Thyroid gland (tissue), 4 donors: ENCODE measurements around the gene SESN1. TPM values are rescaled to one million over a fixed set of nuclear protein-coding genes. Genes with fewer than 3 reads are reported as not detected.

ENCODE experiments used
- DNase-seq, 2 donors: peaks; one replicate each; pipeline ENCODE4 v3.0.0-alpha.2; 2019
- H3K27ac ChIP-seq, 3 donors: fragments of 200-600 bp; sonication (generic); 1 replicate in 2 of 3; 2 replicates in 1 of 3; pipeline ENCODE4 v1.5.1; 2016 to 2019; ENCODE audit warnings: mild to moderate bottlenecking in 1 of 3, moderate library complexity in 1 of 3
- H3K27me3 ChIP-seq: fragments of 200-600 bp; sonication (generic); one replicate; pipeline ENCODE4 v1.5.1; 2019
- H3K36me3 ChIP-seq, 2 donors: fragments of 200-600 bp; sonication (generic); one replicate each; pipeline ENCODE4 v1.5.1; 2016 to 2019
- H3K4me1 ChIP-seq, 2 donors: fragments of 200-600 bp; sonication (generic); one replicate each; pipeline ENCODE4 v1.5.1; 2017 to 2019
- H3K4me3 ChIP-seq, 3 donors: fragments of 200-600 bp; sonication (generic); replicated peaks in 1 of 3; 1 replicate in 2 of 3; 2 replicates in 1 of 3; pipeline ENCODE4 v1.5.1; 2016; ENCODE audit warnings: mild to moderate bottlenecking in 1 of 3
- H3K9me3 ChIP-seq: fragments of 200-600 bp; sonication (generic); one replicate; pipeline ENCODE4 v1.5.1; 2017
- POLR2A ChIP-seq, 2 donors: fragments of 450-650 bp; IDR thresholded peaks; one replicate each; pipeline ENCODE4 v1.6.1; 2017; ENCODE audit warnings: antibody characterized with exemption in 2 of 2, mild to moderate bottlenecking in 2 of 2, moderate library complexity in 1 of 2
- WGBS, 2 donors: methylation state at CpG; one replicate each; pipeline ENCODE4 v1.1.5; 2017; 5-methylcytosine and 5-hydroxymethylcytosine counted together
- intact Hi-C: fragments of 100-400 bp; cut with DNase I; formaldehyde crosslinking; loops from one replicate; pipeline ENCODE4 v1.15.1; 2023
- total RNA-seq, 4 donors: library from RNA; depleted of rRNA; stranded (reverse); fragments of >200 nt; gene quantifications; one replicate each; pipeline ENCODE4 v1.2.3, GENCODE V29; 2016
- TF ChIP-seq, protein P1 (sequence below), 6 experiments: fragments of 200-600 bp in 3 of 6; fragments of 450-650 bp in 3 of 6; sonication (generic) in 3 of 6; IDR thresholded peaks; one replicate each; pipeline ENCODE4 v1.5.1; 2016 to 2019; ENCODE audit warnings: antibody characterized with exemption in 6 of 6, mild to moderate bottlenecking in 2 of 6, inconsistent platforms in 1 of 6, moderate library complexity in 1 of 6

Gene SESN1
- total RNA-seq, 4 donors from 2014 or later, result 43.8 to 68.1 (median 58.1) TPM

DNA sequence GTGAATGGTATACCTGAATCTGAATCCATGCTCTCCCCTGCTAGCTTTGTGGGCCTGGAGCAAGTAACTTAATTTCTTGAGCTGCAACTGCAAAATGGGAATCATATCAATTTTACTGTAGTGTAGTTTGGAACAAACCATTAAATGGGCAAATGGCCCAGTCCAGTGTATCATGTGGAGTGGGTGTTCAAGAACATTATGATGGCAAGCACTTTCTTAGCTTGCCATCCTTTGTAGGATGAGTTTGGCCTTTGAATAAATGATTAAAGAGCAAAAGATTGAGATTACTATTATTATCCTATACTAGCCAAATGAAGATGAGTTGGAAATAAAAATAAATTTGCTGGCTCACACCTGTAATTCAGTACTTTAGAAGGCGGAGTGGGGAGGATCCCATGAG is 120.4 kb downstream of the SESN1 start:
- 97% methylated on average over 1 of the region's 1 CpG for WGBS, 2 donors
- Histone ChIP-seq H3K4me1 (no peaks in the 10 kb centered on the region), H3K27ac (no peak overlapping the region), H3K9me3 (no peaks in the 10 kb centered on the region), H3K36me3 (no peaks in the 10 kb centered on the region), H3K4me3 (no peak overlapping the region), H3K27me3 (no peaks in the 10 kb centered on the region)
- no peak for DNase-seq
- TF ChIP-seq, protein P1, sequence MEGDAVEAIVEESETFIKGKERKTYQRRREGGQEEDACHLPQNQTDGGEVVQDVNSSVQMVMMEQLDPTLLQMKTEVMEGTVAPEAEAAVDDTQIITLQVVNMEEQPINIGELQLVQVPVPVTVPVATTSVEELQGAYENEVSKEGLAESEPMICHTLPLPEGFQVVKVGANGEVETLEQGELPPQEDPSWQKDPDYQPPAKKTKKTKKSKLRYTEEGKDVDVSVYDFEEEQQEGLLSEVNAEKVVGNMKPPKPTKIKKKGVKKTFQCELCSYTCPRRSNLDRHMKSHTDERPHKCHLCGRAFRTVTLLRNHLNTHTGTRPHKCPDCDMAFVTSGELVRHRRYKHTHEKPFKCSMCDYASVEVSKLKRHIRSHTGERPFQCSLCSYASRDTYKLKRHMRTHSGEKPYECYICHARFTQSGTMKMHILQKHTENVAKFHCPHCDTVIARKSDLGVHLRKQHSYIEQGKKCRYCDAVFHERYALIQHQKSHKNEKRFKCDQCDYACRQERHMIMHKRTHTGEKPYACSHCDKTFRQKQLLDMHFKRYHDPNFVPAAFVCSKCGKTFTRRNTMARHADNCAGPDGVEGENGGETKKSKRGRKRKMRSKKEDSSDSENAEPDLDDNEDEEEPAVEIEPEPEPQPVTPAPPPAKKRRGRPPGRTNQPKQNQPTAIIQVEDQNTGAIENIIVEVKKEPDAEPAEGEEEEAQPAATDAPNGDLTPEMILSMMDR (IDR thresholded peaks at IDR 0.05), result no peak
- no peak for TF ChIP-seq POLR2A (IDR thresholded peaks at IDR 0.05)
- intact Hi-C loops, result no loop called here

DNA sequence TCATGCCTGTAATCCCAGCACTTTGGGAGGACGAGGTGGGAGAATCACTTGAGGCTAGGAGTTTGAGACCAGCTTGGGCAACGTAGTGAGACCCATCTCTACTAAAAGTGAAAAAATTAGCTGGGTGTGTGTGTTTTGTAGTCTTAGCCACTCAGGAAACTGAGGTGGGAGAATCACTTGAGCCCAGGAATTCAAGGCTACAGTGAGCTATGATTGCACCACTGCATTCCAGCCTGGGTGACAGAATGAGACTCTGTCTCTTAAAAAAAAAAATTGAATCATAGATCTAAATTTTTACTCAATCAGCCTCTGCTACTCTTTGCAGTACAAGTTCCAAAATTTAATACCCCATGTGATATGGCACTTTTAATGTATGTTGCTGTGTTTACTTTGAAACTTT is 124.9 kb downstream of the SESN1 start:
- H3K4me3 ChIP-seq, result no peak overlapping the region
- peak in 1 of 2 donors; percentile 20 for DNase-seq
- no peaks in the 10 kb centered on the region for H3K27me3 ChIP-seq
- H3K4me1 ChIP-seq, result no peaks in the 10 kb centered on the region
- 53 to 58% methylated on average over 2 of the region's 2 CpGs for WGBS, 2 donors
- peak overlapping the region in 1 of 3 donors; percentile 12 for H3K27ac ChIP-seq
- intact Hi-C loops, result no loop called here
- TF ChIP-seq, protein P1 (IDR thresholded peaks at IDR 0.05), result no peak
- no peak for TF ChIP-seq POLR2A (IDR thresholded peaks at IDR 0.05)
- no peaks in the 10 kb centered on the region for H3K36me3 ChIP-seq
- no peaks in the 10 kb centered on the region for H3K9me3 ChIP-seq

DNA sequence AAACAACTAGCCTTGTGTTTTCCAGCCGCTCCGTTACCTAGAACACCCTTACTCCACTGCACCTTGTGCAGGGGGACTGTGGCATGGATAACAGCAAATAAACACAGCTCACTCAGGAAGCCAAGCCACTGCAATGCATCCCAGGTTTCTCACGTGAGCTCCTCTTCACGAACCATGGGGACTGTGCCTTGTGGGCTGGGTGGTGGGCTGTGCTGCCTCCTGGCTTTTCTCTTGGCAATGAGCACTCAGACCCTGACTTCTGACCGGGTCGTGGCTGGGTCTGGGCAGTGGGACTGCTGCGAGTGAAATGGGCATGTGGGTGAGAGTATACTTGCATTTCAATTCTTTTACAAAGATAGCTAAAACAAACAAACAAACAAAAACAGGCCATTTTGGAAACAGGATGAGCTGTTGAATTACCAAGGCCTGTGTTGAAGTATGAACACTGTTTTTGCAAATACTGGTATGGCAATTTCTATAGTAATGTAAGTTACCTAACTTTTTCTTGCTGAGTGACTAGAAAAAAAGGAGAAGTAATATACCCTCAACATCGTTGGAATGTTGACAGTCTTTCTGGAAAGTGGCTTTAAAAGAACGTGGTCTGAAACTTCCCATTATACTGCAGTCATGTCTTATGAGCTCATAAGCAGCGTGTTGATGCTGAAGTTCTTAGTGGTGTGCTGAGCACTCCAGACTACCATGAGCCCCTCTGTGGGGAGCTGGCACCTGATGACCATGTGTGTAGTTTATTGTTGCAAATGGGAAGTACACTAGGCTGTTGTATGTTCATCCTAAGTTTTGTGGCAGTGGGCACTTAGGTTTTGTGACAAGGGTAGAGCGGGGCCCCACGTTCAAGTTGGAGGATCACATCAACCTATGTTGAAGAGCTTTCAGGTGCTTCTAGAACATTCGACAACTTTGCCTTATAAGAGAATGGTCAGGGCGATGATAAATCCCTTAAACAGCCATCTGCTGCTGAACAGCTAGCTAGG is 126.0 kb downstream of the SESN1 start:
- TF ChIP-seq POLR2A (IDR thresholded peaks at IDR 0.05), result no peak
- TF ChIP-seq, protein P1 (IDR thresholded peaks at IDR 0.05), result no peak
- no peaks in the 10 kb centered on the region for H3K27me3 ChIP-seq
- H3K9me3 ChIP-seq, result no peaks in the 10 kb centered on the region
- no peaks in the 10 kb centered on the region for H3K36me3 ChIP-seq
- no peak overlapping the region for H3K4me3 ChIP-seq
- no peak for DNase-seq
- intact Hi-C loops, result no loop called here
- no peak overlapping the region for H3K27ac ChIP-seq
- WGBS, 2 donors, result 84 to 87% methylated on average over 14 of the region's 14 CpGs
- no peaks in the 10 kb centered on the region for H3K4me1 ChIP-seq

DNA sequence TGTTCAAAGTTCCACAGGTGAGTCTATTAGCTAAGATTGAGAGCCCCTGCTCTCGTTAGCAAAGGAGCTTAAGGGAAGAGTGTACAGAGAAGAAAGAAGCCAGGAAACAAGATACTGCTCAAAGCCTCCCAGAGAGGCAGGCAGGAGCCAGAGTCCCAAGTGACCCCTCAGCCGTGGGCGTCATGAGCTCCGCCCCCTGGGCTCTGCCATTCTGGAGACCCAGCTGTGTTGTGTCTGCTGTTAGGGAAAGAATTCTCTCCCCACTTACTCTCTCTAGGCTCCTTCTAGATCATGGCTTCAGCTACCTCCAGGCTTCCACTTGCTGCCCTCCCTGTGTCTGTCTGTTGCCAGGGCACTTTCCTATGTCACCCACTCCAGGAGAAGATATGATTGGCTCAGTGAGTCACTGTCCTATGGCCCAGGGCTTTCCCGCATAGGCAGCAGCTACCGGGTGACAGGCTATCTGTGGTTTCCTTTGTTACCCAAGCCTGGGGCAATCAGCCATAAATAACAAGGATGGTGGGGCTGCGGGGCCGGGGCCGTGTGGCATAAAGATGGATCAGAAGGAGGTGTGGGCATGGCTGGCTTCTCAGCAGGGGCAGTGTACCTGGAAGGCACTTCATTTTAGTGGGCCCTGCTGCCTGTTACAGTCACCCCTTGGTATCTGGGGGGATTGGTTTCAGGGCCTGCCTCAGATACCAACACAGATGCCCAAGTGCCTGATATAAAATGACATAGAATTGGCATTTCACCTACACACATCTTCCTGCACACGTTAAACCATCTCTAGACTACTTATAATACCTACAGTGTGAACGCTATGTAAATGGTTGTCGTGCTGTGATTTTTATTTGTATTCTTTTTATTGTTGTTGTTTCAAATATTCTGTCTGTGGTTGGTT is 127.5 kb downstream of the SESN1 start:
- Histone ChIP-seq H3K4me3 (no peak overlapping the region), H3K9me3 (no peaks in the 10 kb centered on the region), H3K4me1 (no peaks in the 10 kb centered on the region), H3K27ac (no peak overlapping the region), H3K27me3 (no peaks in the 10 kb centered on the region), H3K36me3 (no peaks in the 10 kb centered on the region)
- intact Hi-C loops, result no loop called here
- TF ChIP-seq POLR2A (IDR thresholded peaks at IDR 0.05), result no peak
- TF ChIP-seq, protein P1 (IDR thresholded peaks at IDR 0.05), result no peak
- 70 to 78% methylated on average over 12 of the region's 12 CpGs for whole genome bisulfite sequencing, 2 donors
- DNase-seq, result no peak
